ENCODE results near the gene INSR. TPM values are rescaled to one million over a fixed set of nuclear protein-coding genes. Genes with fewer than 3 reads are reported as not detected.

The INSR gene
- total and polyA plus RNA-seq, 2 experiments from 2014 or later: 19.2 to 52.1 TPM

- H3K4me1 Mint-ChIP-seq: peaks cover 13% of the 10 kb centered on the region
- no peak overlapping the region for H3K27ac ChIP-seq (ENCODE audit: low read depth)
- ATAC-seq (no peak), DNase-seq (ENCODE audit: low spot score) (no peak)
- no peaks in the 10 kb centered on the region; the same call in 1 of the 2 replicates for H3K4me1 ChIP-seq (ENCODE audit: insufficient read depth)
- no peak overlapping the region for H3K4me2 ChIP-seq
- no peak overlapping the region for H3K27ac Mint-ChIP-seq
- peaks cover 5% of the 10 kb centered on the region for H3K27me3 Mint-ChIP-seq (ENCODE audit: insufficient read depth, low read depth, poor library complexity)
- H3K27me3 ChIP-seq (ENCODE audit: insufficient read depth): no peaks in the 10 kb centered on the region
- peaks cover 54% of the 10 kb centered on the region for H3K79me2 ChIP-seq (replicated peaks; ENCODE audit: insufficient read depth)
- peaks cover 3% of the 10 kb centered on the region; the same call in 1 of the 2 replicates for H4K20me1 ChIP-seq (replicated peaks; ENCODE audit: insufficient read depth)
- no peaks in the 10 kb centered on the region for H3F3A ChIP-seq (replicated peaks; ENCODE audit: low read depth)
- H3K36me3 ChIP-seq (ENCODE audit: insufficient read depth): no peaks in the 10 kb centered on the region
- no peak overlapping the region for H3K4me3 ChIP-seq
- no peak overlapping the region for H3K4me3 Mint-ChIP-seq
- no peaks in the 10 kb centered on the region; the same call in 2 of the 3 replicates for H3K9me3 Mint-ChIP-seq
- H2AFZ ChIP-seq: no peak overlapping the region
- H3K36me3 Mint-ChIP-seq (ENCODE audit: low read depth): no peaks in the 10 kb centered on the region; the same call in 2 of the 3 replicates
- H3K9me2 ChIP-seq (ENCODE audit: insufficient read depth): no peaks in the 10 kb centered on the region
- TF ChIP-seq EZH2 (IDR thresholded peaks at IDR 0.05; ENCODE audit: low read depth, unreplicated experiment): no peak
- TF ChIP-seq POLR2AphosphoS5 (IDR thresholded peaks at IDR 0.05; ENCODE audit: low read depth): no peak
- TF ChIP-seq ZNF462 (CRISPR knock-in tag; IDR thresholded peaks at IDR 0.05): no peak
- no peak for TF ChIP-seq CREB1 (CRISPR knock-in tag; IDR thresholded peaks at IDR 0.05; ENCODE audit: low read depth)
- TF ChIP-seq, protein P1, sequence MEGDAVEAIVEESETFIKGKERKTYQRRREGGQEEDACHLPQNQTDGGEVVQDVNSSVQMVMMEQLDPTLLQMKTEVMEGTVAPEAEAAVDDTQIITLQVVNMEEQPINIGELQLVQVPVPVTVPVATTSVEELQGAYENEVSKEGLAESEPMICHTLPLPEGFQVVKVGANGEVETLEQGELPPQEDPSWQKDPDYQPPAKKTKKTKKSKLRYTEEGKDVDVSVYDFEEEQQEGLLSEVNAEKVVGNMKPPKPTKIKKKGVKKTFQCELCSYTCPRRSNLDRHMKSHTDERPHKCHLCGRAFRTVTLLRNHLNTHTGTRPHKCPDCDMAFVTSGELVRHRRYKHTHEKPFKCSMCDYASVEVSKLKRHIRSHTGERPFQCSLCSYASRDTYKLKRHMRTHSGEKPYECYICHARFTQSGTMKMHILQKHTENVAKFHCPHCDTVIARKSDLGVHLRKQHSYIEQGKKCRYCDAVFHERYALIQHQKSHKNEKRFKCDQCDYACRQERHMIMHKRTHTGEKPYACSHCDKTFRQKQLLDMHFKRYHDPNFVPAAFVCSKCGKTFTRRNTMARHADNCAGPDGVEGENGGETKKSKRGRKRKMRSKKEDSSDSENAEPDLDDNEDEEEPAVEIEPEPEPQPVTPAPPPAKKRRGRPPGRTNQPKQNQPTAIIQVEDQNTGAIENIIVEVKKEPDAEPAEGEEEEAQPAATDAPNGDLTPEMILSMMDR (conservative IDR thresholded peaks at IDR 0.05; ENCODE audit: low read depth in 2 of 2): no peak
- TF ChIP-seq NANOG (IDR thresholded peaks at IDR 0.05; ENCODE audit: borderline replicate concordance): no peak
- TF ChIP-seq STAT1 (IDR thresholded peaks at IDR 0.05; ENCODE audit: unreplicated experiment): no peak
- TF ChIP-seq, protein P2, sequence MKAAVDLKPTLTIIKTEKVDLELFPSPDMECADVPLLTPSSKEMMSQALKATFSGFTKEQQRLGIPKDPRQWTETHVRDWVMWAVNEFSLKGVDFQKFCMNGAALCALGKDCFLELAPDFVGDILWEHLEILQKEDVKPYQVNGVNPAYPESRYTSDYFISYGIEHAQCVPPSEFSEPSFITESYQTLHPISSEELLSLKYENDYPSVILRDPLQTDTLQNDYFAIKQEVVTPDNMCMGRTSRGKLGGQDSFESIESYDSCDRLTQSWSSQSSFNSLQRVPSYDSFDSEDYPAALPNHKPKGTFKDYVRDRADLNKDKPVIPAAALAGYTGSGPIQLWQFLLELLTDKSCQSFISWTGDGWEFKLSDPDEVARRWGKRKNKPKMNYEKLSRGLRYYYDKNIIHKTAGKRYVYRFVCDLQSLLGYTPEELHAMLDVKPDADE (IDR thresholded peaks at IDR 0.05): no peak
- no peak for TF ChIP-seq EZH2phosphoT487 (IDR thresholded peaks at IDR 0.05; ENCODE audit: unreplicated experiment)
- TF ChIP-seq REST (IDR thresholded peaks at IDR 0.05; ENCODE audit: unreplicated experiment): no peak
- TF ChIP-seq JUNB (IDR thresholded peaks at IDR 0.05; ENCODE audit: unreplicated experiment): no peak
- TF ChIP-seq ZNF114 (CRISPR knock-in tag; IDR thresholded peaks at IDR 0.05): no peak
- TF ChIP-seq ZNF331 (CRISPR knock-in tag; IDR thresholded peaks at IDR 0.05; ENCODE audit: low read depth): no peak
Measured at GRCh38 chr19:7260161-7260560, 34.1 kb downstream of the INSR start.
